Endothelial cell of umbilical vein (primary cell): ENCODE results near the gene SFMBT2. TPM values are rescaled to one million over a fixed set of nuclear protein-coding genes. Genes with fewer than 3 reads are reported as not detected.

Source experiments
- BruUV-seq: library from RNA; stranded (reverse); fragments of 400-500 nt; replicated peaks from 2 replicates; lab custom pipeline; 2021; lab: Mats Ljungman, UMichigan
- CTCF ChIA-PET: fragments of 300-600, 350-600 bp; sonication (Branson Sonifier 250); formaldehyde crosslinking; loops from one replicate; lab custom pipeline; 2021; ENCODE audit warnings: antibody characterized with exemption, inconsistent platforms; lab: Charles Lee
- POLR2A ChIA-PET: fragments of 300-600, 350-600 bp; sonication (Branson Sonifier 250); formaldehyde crosslinking; loops from one replicate; lab custom pipeline; 2021; ENCODE audit warnings: antibody characterized with exemption, inconsistent platforms; lab: Charles Lee
- DNase-seq: peaks from one replicate; pipeline ENCODE4 v3.0.0-alpha.2; 2011; ENCODE audit warnings: low read depth, low spot score
- FAIRE-seq: peaks from 2 replicates; lab custom pipeline; 2011; peaks lifted over from hg19 to GRCh38; lab: Jason Lieb, UNC
- H2AFZ ChIP-seq: 2 replicates; pipeline ENCODE4 v1.6.0; 2012; ENCODE audit warnings: low read depth, low read length, control low read depth, inconsistent platforms
- H3K27ac ChIP-seq: 2 replicates; pipeline ENCODE4 v1.5.1; 2011; ENCODE audit warnings: low read depth, mild to moderate bottlenecking, control low read depth, low read length, moderate library complexity; ENCODE audit not compliant: insufficient read depth
- H3K27me3 ChIP-seq, 2 experiments: 2 replicates each; pipeline versions ENCODE4 v1.6.0 to v1.6.1; 2011; ENCODE audit warnings: low read length in 2 of 2, mixed read lengths in 1 of 2; ENCODE audit not compliant: control insufficient read depth in 2 of 2, insufficient read depth in 2 of 2
- H3K36me3 ChIP-seq, 2 experiments: 2 replicates in 1 of 2; 3 replicates in 1 of 2; pipeline ENCODE4 v1.5.1; 2011; ENCODE audit warnings: low read length in 2 of 2, mild to moderate bottlenecking in 1 of 2, moderate library complexity in 1 of 2; ENCODE audit not compliant: control insufficient read depth in 2 of 2, insufficient read depth in 2 of 2; ENCODE audit errors: extremely low read depth in 1 of 2
- H3K4me1 ChIP-seq: 3 replicates; pipeline ENCODE4 v1.5.1; 2011; ENCODE audit warnings: mild to moderate bottlenecking, low read length; ENCODE audit not compliant: control insufficient read depth, insufficient read depth; ENCODE audit errors: extremely low read depth
- H3K4me2 ChIP-seq: 2 replicates; pipeline ENCODE4 v1.6.1; 2011; ENCODE audit warnings: low read length, control low read depth, mixed read lengths; ENCODE audit not compliant: insufficient read depth
- H3K4me3 ChIP-seq, 3 experiments: fragments of 200-600 bp in 1 of 3; sonication (generic), shearing (Covaris generic) in 1 of 3; replicated peaks in 1 of 3; 2 replicates each; pipeline ENCODE4 v1.5.1; 2011 to 2016; ENCODE audit warnings: control low read depth in 3 of 3, low read length in 3 of 3, mild to moderate bottlenecking in 2 of 3, inconsistent platforms in 1 of 3, low read depth in 1 of 3, moderate library complexity in 1 of 3; ENCODE audit not compliant: insufficient read depth in 1 of 3
- H3K79me2 ChIP-seq: 2 replicates; pipeline ENCODE4 v1.6.0; 2012; ENCODE audit warnings: low read length, inconsistent platforms; ENCODE audit not compliant: control insufficient read depth, insufficient read depth
- H3K9ac ChIP-seq: replicated peaks from 2 replicates; pipeline ENCODE3; 2011; ENCODE audit warnings: low read length, control low read depth; ENCODE audit not compliant: insufficient read depth; ENCODE audit errors: extremely low read depth
- H3K9me1 ChIP-seq: replicated peaks from 3 replicates; pipeline ENCODE4 v1.6.0; 2011; ENCODE audit warnings: mild to moderate bottlenecking, low read length; ENCODE audit not compliant: control insufficient read depth, insufficient read depth; ENCODE audit errors: extremely low read depth
- H3K9me3 ChIP-seq: replicated peaks from 2 replicates; pipeline ENCODE4 v1.5.1; 2012; ENCODE audit warnings: low read length, inconsistent platforms; ENCODE audit not compliant: control insufficient read depth, insufficient read depth
- H4K20me1 ChIP-seq: replicated peaks from 2 replicates; pipeline ENCODE3; 2011; ENCODE audit warnings: mild to moderate bottlenecking, low read length; ENCODE audit not compliant: control insufficient read depth, insufficient read depth; ENCODE audit errors: extremely low read depth
- CTCF ChIP-seq, 2 donors: IDR thresholded peaks; 1 replicate in 1 of 2; 2 replicates in 1 of 2; pipeline ENCODE4 v1.5.1; 2011; ENCODE audit warnings: low read length in 2 of 2, mild to moderate bottlenecking in 2 of 2, moderate library complexity in 2 of 2, control low read depth in 1 of 2, inconsistent platforms in 1 of 2, low read depth in 1 of 2; ENCODE audit not compliant: insufficient read depth in 1 of 2; ENCODE audit errors: extremely low read depth in 1 of 2
- EZH2 ChIP-seq: IDR thresholded peaks from 2 replicates; pipeline ENCODE4 v1.6.1; 2012; ENCODE audit warnings: borderline replicate concordance, low read depth, mild to moderate bottlenecking, moderate library complexity, low read length, inconsistent platforms; ENCODE audit not compliant: severe bottlenecking
- FOS ChIP-seq: IDR thresholded peaks from 2 replicates; pipeline ENCODE4 v1.6.1; 2011; ENCODE audit warnings: mild to moderate bottlenecking, low read length, moderate library complexity, borderline replicate concordance; ENCODE audit not compliant: insufficient read depth
- GATA2 ChIP-seq: IDR thresholded peaks from 2 replicates; pipeline ENCODE4 v1.7.0; 2011; ENCODE audit warnings: low read depth, mild to moderate bottlenecking, moderate library complexity, mixed read lengths, low read length; ENCODE audit not compliant: insufficient read length, insufficient read depth
- JUN ChIP-seq: IDR thresholded peaks from 2 replicates; pipeline ENCODE4 v1.6.1; 2011; ENCODE audit warnings: borderline replicate concordance, low read depth; ENCODE audit not compliant: insufficient read length, insufficient read depth
- MAX ChIP-seq: IDR thresholded peaks from 2 replicates; pipeline ENCODE4 v1.6.1; 2011; ENCODE audit not compliant: insufficient read depth, insufficient read length
- MYC ChIP-seq: IDR thresholded peaks from one replicate; pipeline ENCODE4 v1.6.1; 2011; ENCODE audit warnings: mild to moderate bottlenecking, low read depth, low read length
- POLR2A ChIP-seq: IDR thresholded peaks from 2 replicates; pipeline ENCODE4 v1.6.1; 2012; ENCODE audit warnings: low read depth, mild to moderate bottlenecking, control low read depth, low read length
- POLR2AphosphoS5 ChIP-seq: IDR thresholded peaks from 2 replicates; pipeline ENCODE4 v1.6.1; 2012; ENCODE audit warnings: low read depth, mild to moderate bottlenecking, control low read depth, low read length, moderate library complexity; ENCODE audit not compliant: insufficient read depth
- dilution Hi-C: fragments of 300-500 bp; cut with MboI; formaldehyde crosslinking; loops from one replicate; pipeline ENCODE4 v1.15.0; 2019; ENCODE audit warnings: low sequenced_read_pairs; ENCODE audit not compliant: extremely low pct_ligation_motif_present
- intact Hi-C: fragments of 100-400 bp; cut with micrococcal nuclease; formaldehyde crosslinking; loops from one replicate; pipeline ENCODE4 v1.10.0; 2022
- polyA plus RNA-seq, 4 experiments: library from polyadenylated mRNA; depleted of rRNA in 3 of 4; stranded (reverse) in 3 of 4; unstranded in 1 of 4; fragments of >200 nt; gene quantifications; 2 replicates each; pipeline versions ENCODE4 v1.2.1 to v1.2.3, GENCODE V29; 2011 to 2012; ENCODE audit warnings: missing spikeins in 1 of 4
- total RNA-seq: library from RNA; stranded (reverse); gene quantifications from 2 replicates; pipeline ENCODE4 v1.2.3, GENCODE V29; 2021

The SFMBT2 gene
- total and polyA plus RNA-seq, 2 donors (not counting 3 experiments of a cell fraction or from before 2014, with no cell fraction given): 0.14 to 0.64 TPM

- H3K9ac ChIP-seq: no peak overlapping the region
- H3K4me3 ChIP-seq: no peak overlapping the region
- no peaks in the 10 kb centered on the region for H4K20me1 ChIP-seq
- dilution Hi-C loops (no loop called here), intact Hi-C loops (no loop called here)
- BruUV-seq: no TSS peak
- no peaks in the 10 kb centered on the region for H3K36me3 ChIP-seq
- H3K4me2 ChIP-seq: no peak overlapping the region
- no peak for TF ChIP-seq FOS
- TF ChIP-seq JUN: no peak
- TF ChIP-seq MAX: no peak
- no peak for TF ChIP-seq POLR2AphosphoS5
- TF ChIP-seq MYC: no peak
- no peak for TF ChIP-seq EZH2
- no peak for TF ChIP-seq POLR2A
- TF ChIP-seq CTCF (IDR thresholded peaks at IDR 0.05; ENCODE audit: extremely low read depth in 1 of 2, insufficient read depth in 1 of 2, low read depth in 1 of 2, low read length in 2 of 2): no peak
- no peak for TF ChIP-seq GATA2
- no peaks in the 10 kb centered on the region for H3K9me3 ChIP-seq
- H3K4me1 ChIP-seq: no peaks in the 10 kb centered on the region
- no peak for DNase-seq
- no peaks in the 10 kb centered on the region for H3K79me2 ChIP-seq
- no peak overlapping the region for H3K27ac ChIP-seq
- no peaks in the 10 kb centered on the region for H3K9me1 ChIP-seq
- no peaks in the 10 kb centered on the region for H3K27me3 ChIP-seq
- ChIA-PET POLR2A (no interaction called here), CTCF (no interaction called here)
- no peak for FAIRE-seq
- H2AFZ ChIP-seq: no peak overlapping the region
These were observed 47.7 kb upstream of the SFMBT2 start for GRCh38 chr10:7458556-7458955.
